ENCODE results near the gene SNHG17.
A peak's percentile ranks its signal among the peaks of the same experiment; 100 is the strongest.
"Not testable (repeated sequence)": the region's sequence is repeated elsewhere in the genome, so short reads cannot be mapped to it uniquely, and the experiment has no call there.

The SNHG17 gene

DNA sequence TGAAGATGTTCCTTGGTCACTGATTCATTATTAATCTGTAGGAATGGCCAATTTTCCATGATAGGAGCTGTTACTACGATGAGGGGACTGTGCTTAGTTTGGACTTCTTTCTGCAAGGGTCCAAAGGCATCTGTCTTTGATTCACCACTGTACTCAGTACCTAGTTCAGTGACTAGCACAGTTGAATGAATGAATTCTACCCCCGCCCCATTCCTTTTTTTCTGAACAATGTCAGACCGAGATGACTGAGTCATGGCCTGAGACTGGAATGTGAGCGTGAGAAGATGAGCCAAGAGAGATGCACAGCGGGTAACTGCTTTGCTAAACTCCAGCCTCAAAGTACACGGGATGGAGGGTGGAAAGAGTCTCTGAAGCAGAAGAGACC is 419 bp upstream of the SNHG17 start:
- no peaks in the 10 kb centered on the region for H3K9me3 ChIP-seq (ENCODE audit: control insufficient read depth, insufficient read depth, low read length)
- H3K9ac ChIP-seq (ENCODE audit: low read depth, low read length) = no peak overlapping the region
- peaks cover 3% of the 10 kb centered on the region; the same call in 1 of the 2 replicates for H3K4me1 ChIP-seq (ENCODE audit: insufficient read depth, low read length)
- peaks cover 25% of the 10 kb centered on the region for H3K36me3 ChIP-seq (ENCODE audit: insufficient read depth, low read length)

DNA sequence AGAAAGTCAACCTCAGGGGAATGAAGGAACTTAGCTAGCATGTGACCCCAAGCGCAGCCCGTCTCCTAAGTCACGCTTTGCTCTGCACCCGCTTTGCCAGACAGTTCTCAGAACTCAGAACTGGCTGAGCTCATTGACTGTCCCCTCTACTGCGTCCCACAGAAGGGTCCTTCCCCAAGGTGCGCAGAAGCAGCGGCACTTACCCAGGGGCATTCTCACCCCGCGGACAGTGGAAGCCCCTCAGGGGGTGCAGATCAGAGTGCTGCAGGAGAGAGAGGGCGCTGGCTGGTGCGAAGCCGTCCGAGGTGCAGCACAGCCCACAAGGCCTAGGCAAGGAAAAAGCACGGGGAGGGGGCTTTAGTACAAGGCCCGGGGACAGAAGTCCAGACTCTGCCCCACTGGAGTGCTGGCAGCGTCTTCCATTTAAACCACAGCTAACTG is 807 bp downstream of the SNHG17 start:
- Histone ChIP-seq H3K9me3 (ENCODE audit: control insufficient read depth, insufficient read depth, low read length) (no peaks in the 10 kb centered on the region), H3K4me1 (ENCODE audit: insufficient read depth, low read length) (peaks cover 3% of the 10 kb centered on the region; the same call in 1 of the 2 replicates), H3K36me3 (ENCODE audit: insufficient read depth, low read length) (peaks cover 31% of the 10 kb centered on the region), H3K9ac (ENCODE audit: low read depth, low read length) (peak overlapping the region; percentile 99)

DNA sequence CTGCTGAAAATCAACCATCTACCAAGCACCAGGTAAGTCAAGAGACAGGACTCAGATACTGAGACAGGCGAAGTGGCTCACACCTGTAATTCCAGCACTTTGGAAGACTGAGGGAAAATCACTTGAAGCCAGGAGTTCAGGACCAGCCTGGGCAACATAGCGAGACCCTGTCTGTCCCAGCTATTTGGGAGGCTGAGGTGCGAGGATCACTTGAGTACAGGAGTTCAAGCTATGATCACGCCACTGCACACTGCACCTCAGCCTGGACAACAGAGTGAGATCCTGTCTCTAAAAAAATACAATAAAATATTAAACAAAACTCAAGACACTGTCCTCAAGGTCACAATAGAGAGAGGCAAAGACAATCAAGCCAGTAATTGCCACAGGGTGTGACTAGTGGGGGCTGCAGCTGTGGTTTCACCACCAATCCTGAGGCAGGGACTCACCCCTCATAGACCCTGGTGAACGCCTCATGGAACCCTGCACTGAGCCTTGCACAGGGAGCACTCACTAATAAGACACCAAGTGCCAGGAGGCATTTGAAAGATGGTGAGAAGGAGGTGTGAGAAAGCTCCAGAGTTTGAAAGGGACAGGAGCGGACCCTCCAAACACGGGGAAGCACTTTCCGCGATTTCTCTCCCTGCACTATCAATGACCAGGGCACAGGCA is 1.7 kb downstream of the SNHG17 start:
- H3K9ac ChIP-seq (ENCODE audit: low read depth, low read length) = peak overlapping the region; percentile 99; the same call in 1 of the 2 replicates
- peaks cover 3% of the 10 kb centered on the region; the same call in 1 of the 2 replicates for H3K4me1 ChIP-seq (ENCODE audit: insufficient read depth, low read length)
- H3K9me3 ChIP-seq (ENCODE audit: control insufficient read depth, insufficient read depth, low read length) = no peaks in the 10 kb centered on the region
- peaks cover 39% of the 10 kb centered on the region for H3K36me3 ChIP-seq (ENCODE audit: insufficient read depth, low read length)

DNA sequence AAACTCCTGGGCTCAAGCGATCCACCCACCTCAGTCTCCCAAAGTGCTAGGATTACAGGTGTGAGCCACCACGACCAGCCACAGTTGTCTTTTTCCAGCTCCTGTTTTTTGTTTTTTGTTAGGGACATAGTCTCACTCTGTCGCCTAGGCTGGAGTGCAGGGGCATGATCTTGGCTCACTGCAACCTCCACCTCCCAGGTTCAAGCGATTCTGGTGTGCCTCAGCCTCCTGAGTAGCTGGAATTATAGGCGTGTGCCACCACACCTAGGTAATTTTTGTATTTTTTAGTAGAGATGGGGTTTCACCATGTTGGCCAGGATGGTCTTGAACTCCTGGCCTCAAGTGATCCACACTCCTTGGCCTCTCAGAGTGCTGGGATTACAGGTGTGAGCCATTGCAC is 2.3 kb downstream of the SNHG17 start:
- H3K9ac ChIP-seq (ENCODE audit: low read depth, low read length); H3K9me3 ChIP-seq (ENCODE audit: control insufficient read depth, insufficient read depth, low read length); H3K4me1 ChIP-seq (ENCODE audit: insufficient read depth, low read length): not testable (repeated sequence)
- peaks cover 43% of the 10 kb centered on the region for H3K36me3 ChIP-seq (ENCODE audit: insufficient read depth, low read length)

DNA sequence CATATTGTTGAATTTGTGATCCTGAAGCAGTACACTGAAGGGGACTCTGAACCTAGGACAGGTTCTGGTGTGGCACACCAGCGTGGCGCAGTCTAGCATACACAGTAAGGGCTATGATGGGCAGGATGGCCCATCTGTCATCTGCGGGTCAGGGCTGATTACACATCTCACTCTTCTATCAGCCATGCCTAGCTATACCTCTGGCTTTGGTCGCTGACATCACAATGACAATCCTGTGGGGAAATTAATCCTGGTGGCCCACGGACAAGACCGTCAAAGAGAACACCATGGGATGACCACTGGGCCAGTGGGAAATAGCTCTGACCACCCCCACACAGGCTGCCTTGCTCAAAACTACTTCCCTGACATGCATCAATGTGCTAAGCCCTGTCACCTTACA is 2.8 kb downstream of the SNHG17 start:
- Histone ChIP-seq H3K36me3 (ENCODE audit: insufficient read depth, low read length) (peaks cover 48% of the 10 kb centered on the region), H3K4me1 (ENCODE audit: insufficient read depth, low read length) (peaks cover 3% of the 10 kb centered on the region; the same call in 1 of the 2 replicates), H3K9me3 (ENCODE audit: control insufficient read depth, insufficient read depth, low read length) (no peaks in the 10 kb centered on the region), H3K9ac (ENCODE audit: low read depth, low read length) (no peak overlapping the region)

DNA sequence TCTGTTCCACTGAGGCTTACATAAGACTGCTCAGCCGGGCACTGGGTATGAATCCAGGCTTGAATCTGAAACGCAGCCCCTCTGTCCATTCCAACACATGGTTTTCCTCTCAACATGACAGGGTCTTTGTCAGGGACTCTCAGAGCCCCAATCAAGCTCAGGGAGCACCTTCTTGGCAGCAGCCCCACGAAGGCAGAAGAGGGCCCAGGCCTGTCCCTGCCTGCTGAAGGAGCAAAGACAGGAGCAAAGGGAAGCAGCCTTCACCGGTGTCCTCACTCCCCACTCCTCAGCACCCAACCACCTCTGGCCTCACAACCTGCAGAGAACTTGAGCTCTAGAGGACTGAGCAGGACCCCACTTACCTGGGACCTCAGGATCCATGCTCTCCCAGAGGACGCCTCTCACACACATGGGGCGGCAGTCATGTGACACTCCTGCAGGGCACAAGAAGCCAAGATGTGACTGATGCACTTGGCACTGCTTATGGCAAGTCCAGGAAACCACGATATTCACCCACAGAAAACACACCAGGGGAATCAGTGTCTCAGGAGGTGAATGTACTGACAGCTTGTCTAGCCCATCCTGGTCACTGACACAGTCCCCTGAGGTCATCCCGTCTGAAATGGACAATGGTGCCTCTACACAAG is 4.3 kb downstream of the SNHG17 start:
- H3K4me1 ChIP-seq (ENCODE audit: insufficient read depth, low read length) = peaks cover 3% of the 10 kb centered on the region; the same call in 1 of the 2 replicates
- no peaks in the 10 kb centered on the region for H3K9me3 ChIP-seq (ENCODE audit: control insufficient read depth, insufficient read depth, low read length)
- peaks cover 63% of the 10 kb centered on the region for H3K36me3 ChIP-seq (ENCODE audit: insufficient read depth, low read length)
- no peak overlapping the region for H3K9ac ChIP-seq (ENCODE audit: low read depth, low read length)

DNA sequence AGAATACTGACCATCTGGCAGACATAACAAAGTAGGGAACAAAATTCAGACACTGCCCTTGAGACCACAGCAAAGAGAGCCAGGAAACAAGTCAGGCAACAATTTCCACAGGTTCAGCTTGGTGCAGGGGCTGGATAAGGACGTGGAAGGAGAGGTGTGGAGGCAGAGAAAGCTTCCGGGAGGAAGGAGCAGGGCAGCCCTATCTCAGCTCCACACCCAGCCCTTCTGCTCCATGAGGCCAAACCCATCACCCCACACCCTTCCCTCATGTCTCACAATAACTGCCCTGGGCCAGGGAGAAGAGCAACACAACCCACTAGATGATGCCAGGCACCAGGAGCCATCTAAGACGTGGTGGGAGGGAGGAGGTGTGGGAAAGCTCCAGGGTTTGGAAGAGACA is 5.8 kb downstream of the SNHG17 start:
- H3K4me1 ChIP-seq (ENCODE audit: insufficient read depth, low read length) = peaks cover 3% of the 10 kb centered on the region; the same call in 1 of the 2 replicates
- H3K36me3 ChIP-seq (ENCODE audit: insufficient read depth, low read length) = peaks cover 77% of the 10 kb centered on the region
- no peak overlapping the region for H3K9ac ChIP-seq (ENCODE audit: low read depth, low read length)
- H3K9me3 ChIP-seq (ENCODE audit: control insufficient read depth, insufficient read depth, low read length) = no peaks in the 10 kb centered on the region

DNA sequence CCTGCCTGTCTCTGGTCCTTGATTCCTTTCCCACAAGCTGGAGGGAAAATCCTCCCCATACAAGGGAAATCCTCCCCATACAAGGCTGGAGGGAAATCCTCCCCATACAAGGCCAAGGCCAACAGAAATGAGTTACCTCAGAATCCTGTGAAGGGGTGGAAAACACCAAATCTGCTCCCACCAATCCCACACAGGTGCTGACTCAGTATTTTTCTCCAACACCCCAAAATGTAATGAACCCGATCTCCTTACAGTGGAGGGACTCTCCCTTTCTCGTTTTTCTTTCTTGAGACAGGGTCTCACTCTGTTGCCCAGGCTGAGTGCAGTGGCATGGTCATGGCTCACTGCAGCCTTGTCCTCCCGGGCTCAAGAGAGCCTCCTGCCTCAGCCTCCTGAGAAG is 6.3 kb downstream of the SNHG17 start:
- H3K9me3 ChIP-seq (ENCODE audit: control insufficient read depth, insufficient read depth, low read length) = no peaks in the 10 kb centered on the region
- no peaks in the 10 kb centered on the region; the same call in 1 of the 2 replicates for H3K4me1 ChIP-seq (ENCODE audit: insufficient read depth, low read length)
- peaks cover 81% of the 10 kb centered on the region for H3K36me3 ChIP-seq (ENCODE audit: insufficient read depth, low read length)
- no peak overlapping the region for H3K9ac ChIP-seq (ENCODE audit: low read depth, low read length)

DNA sequence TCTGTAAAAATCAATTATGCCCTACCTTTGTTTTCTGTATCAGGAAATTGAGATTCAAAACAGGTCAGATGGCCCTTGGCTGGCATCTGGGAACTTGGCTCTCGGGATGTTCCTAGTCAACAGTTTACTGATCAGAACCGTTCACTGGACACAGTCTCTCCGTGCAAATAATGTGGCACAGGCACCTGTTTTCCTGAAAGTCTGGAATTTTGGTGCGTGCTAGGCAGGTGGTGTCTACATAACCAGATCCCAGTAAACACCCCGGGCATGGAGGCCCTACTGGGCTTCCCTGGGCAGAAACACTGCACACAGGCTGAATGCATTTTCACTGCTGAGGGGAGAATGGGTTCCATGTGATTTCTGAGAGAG is 7.5 kb downstream of the SNHG17 start:
- H3K9ac ChIP-seq (ENCODE audit: low read depth, low read length) = no peak overlapping the region
- no peaks in the 10 kb centered on the region; the same call in 1 of the 2 replicates for H3K4me1 ChIP-seq (ENCODE audit: insufficient read depth, low read length)
- no peaks in the 10 kb centered on the region for H3K9me3 ChIP-seq (ENCODE audit: control insufficient read depth, insufficient read depth, low read length)
- H3K36me3 ChIP-seq (ENCODE audit: insufficient read depth, low read length) = peaks cover 81% of the 10 kb centered on the region

DNA sequence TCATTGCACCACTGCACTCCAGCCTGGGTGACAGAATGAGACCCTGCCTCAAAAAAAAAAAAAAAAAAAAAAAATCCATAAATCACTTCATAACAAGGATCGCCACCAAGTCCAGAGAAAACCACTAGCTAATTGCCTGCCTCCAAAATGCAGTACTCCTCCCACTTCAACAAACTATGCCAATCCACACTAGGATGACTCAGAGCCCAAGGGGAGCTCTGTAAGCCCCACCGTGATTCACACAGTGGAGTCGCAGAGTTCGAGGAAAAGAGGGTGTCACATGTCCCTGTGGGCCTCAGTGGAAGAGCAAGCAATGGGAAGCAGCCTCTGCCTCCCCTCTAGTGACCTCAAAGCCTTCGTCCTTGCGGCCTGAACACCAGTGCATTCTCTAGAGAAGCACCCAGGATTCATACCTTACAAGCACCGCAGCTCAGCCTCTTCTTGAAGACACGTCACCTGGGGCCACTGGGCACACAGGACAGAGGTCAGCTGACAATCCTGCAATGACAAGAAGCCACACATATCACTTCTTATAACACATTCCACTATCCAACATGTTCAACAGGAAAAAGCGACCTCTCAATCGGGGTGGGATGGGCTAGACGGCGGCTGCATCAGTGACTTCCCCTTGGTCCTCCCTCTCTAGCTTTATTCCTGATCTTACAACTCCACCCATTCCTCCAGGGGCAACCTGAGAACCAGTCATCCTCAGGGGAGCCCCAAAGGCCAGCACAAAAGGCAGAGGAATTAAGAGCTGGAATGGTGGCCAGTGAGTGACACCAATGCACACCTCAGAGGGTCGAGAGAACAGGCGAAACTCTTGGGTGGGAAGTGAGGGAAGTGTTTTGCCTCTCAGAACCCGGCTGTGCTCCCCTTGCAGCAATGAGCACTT is 8.9 kb downstream of the SNHG17 start:
- Histone ChIP-seq H3K36me3 (ENCODE audit: insufficient read depth, low read length) (peaks cover 79% of the 10 kb centered on the region), H3K9ac (ENCODE audit: low read depth, low read length) (no peak overlapping the region), H3K4me1 (ENCODE audit: insufficient read depth, low read length) (no peaks in the 10 kb centered on the region; the same call in 1 of the 2 replicates), H3K9me3 (ENCODE audit: control insufficient read depth, insufficient read depth, low read length) (no peaks in the 10 kb centered on the region)

DNA sequence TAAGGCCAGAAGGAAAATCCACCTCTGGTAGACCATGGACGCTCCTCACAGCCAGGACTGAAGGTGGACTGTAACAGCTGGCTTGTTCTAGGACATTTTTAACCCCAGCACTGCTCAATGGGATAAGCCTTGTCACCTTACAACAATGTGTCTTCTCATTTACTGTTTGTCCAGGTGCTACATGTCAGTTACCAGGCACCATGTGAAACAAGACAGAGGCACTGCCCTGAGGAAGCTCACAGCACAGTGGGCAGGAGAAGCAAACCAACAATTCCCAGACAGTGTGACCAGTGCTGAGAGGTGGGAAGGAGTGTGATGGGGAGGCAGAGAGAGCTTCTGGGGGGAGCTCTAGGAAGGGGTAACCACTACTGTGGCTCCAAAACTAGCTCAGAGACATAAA is 10.7 kb downstream of the SNHG17 start:
- H3K9ac ChIP-seq (ENCODE audit: low read depth, low read length) = no peak overlapping the region
- no peaks in the 10 kb centered on the region for H3K9me3 ChIP-seq (ENCODE audit: control insufficient read depth, insufficient read depth, low read length)
- H3K4me1 ChIP-seq (ENCODE audit: insufficient read depth, low read length) = no peaks in the 10 kb centered on the region; the same call in 1 of the 2 replicates
- peaks cover 84% of the 10 kb centered on the region for H3K36me3 ChIP-seq (ENCODE audit: insufficient read depth, low read length)

DNA sequence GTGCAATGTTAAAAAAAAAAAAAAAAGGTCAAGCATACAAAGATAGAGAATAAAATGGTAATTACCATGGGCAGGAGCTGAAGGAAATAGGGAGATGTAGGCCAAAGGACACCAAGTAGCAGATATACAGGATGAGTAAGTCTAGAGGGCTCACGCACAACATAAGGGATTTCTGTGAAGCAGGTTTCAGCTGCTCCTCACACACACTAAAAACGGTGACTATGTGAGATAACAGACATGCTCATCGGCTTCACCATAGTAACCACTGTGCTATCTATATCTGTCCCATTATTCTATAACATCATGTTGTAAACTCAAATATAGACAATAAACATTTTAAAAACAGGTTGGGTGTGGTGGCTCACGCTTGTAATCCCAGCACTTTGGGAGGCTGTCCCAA is 11.6 kb downstream of the SNHG17 start:
- Histone ChIP-seq H3K9me3 (ENCODE audit: control insufficient read depth, insufficient read depth, low read length) (no peaks in the 10 kb centered on the region), H3K9ac (ENCODE audit: low read depth, low read length) (no peak overlapping the region), H3K4me1 (ENCODE audit: insufficient read depth, low read length) (no peaks in the 10 kb centered on the region; the same call in 1 of the 2 replicates), H3K36me3 (ENCODE audit: insufficient read depth, low read length) (peaks cover 80% of the 10 kb centered on the region)

DNA sequence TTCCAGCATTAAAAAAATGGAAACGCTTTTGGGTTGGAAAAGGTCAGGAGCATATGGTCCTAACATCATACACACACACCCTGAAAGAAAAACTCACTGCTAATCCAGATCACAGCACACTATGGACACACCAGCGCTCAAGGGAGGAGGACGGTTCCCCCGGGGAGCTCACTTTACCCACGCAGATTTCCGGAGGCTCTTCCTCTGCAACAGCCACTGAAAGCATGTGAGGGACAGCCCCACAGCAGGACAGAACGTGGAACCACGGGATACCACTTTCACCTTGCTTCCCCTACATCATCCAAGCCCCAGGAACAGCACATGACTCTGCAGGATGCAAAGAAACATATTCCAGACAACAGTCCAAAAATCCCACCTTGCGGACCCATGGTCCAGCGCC is 13.2 kb downstream of the SNHG17 start:
- Histone ChIP-seq H3K36me3 (ENCODE audit: insufficient read depth, low read length) (peaks cover 72% of the 10 kb centered on the region), H3K4me1 (ENCODE audit: insufficient read depth, low read length) (peaks cover 6% of the 10 kb centered on the region), H3K9me3 (ENCODE audit: control insufficient read depth, insufficient read depth, low read length) (no peaks in the 10 kb centered on the region), H3K9ac (ENCODE audit: low read depth, low read length) (no peak overlapping the region)

DNA sequence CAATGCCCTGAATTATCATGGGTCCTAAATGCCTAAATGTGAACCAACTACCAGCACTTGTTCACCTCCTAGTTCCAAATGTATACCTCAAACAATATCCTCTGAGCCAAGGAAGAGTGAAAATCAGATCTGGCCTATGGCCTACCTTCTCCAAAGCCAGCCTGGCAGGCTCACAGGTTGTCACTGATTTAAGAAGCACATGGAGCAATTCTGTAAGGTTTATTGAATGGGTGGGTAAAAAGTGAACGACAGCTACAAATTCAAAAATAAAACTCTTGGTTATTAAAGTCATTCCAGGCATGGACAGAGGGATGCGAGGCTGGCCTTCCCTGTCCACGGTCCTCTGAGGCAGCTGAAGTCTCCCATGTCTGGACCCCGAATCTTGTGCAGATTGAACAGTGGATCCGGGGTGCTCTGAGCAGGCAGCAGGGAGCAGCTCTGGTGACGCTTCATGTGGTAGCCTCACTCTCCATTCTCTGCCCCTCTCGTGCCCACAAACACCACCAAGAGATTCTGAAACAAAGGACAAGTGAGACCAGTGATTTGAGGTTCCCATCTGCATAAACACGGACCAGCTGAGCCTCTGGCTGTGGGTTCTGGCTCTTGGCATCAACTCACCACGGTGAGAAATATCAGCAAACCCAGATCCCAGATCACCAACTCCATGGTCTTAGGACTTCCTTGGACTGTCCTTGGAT is 14.6 kb downstream of the SNHG17 start:
- H3K4me1 ChIP-seq (ENCODE audit: insufficient read depth, low read length) = peaks cover 8% of the 10 kb centered on the region
- H3K9ac ChIP-seq (ENCODE audit: low read depth, low read length) = no peak overlapping the region
- peaks cover 58% of the 10 kb centered on the region for H3K36me3 ChIP-seq (ENCODE audit: insufficient read depth, low read length)
- no peaks in the 10 kb centered on the region for H3K9me3 ChIP-seq (ENCODE audit: control insufficient read depth, insufficient read depth, low read length)

Data from ES-I3 (cell line).